ENCODE results near the gene MCTP1.
"Not testable (repeated sequence)": the region's sequence is repeated elsewhere in the genome, so short reads cannot be mapped to it uniquely, and the experiment has no call there.

MCTP1 gene

DNA sequence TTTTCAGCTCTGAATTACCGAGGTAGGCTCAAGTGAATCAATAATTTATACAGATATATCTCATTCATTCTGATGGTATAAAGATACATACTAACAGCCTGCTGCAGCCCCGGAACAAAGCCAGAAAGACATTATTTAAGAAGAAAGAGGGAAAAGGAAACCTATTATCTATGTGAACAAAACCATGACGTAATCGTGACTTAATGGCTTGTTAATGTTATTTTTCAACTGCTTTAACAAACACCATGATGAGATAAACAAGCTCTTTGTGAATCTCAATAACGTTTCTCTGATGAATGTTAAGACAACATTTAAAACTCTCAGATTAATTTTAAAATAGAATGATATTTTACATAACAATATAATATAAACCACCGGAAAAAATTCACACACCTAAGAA is 429.4 kb downstream of the MCTP1 start:
- no peak for DNase-seq

- no peak for DNase-seq
Observed at GRCh38 chr5:94853120-94853519, 431.8 kb downstream of the MCTP1 start.

DNA sequence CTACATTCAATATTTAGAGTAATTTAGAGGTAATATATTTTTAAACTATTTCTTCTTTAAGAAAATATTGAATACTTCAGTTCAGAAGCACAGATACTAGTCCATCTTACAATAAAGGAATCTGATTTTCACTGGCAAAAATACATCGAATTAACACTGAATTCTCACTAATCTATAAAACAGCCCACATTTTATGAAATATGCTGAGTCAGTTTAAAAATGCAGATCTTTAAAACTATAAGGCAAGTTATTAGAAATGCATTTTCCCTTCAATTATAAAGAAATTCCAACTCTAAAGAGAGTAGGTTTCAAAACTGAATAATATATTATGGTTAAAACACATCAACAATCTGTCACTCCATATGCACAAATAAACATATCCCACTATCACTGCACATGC is 433.9 kb downstream of the MCTP1 start:
- no peak for DNase-seq

DNA sequence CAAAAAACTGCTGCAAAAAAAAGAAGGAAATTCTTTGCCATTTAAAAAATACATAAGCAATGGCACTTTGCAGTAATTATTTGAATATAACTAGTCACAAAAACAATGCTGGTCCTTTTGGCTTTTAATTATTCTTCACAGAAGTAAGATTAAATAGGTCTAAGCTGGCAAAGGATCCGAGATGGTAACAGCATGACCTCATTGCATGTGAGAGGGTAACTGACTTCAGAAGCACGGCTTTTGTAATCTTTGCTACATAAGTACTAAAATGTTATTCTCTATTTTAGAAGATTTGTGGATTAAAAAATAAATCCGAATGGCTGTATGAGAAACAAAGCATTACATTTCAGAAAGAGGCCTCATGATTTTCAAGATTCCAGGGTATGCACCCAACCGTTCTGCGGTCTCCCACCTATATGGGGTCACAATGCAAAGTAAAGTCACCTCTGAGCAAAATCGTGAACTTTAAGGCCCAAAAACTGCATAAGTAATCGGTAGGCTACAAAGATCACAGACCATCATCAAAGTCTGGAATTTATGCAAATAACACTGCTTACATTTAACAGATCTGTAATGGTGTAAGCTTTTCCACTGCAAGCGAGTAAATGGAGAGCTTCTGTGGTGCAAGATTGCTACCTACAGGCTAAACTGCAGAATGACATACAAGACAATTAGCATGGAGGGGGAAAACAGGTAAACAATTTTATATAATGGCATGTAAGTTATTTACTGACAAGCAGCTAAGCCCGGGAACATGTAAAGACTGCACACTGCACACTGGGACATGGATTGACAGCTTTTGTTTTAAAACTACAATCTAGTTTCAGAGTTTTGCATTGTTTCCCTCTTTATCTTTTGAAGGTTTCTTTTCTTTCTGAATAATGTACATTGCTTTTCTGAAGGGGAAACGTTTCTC is 434.8 kb downstream of the MCTP1 start:
- DNase-seq = no peak

DNA sequence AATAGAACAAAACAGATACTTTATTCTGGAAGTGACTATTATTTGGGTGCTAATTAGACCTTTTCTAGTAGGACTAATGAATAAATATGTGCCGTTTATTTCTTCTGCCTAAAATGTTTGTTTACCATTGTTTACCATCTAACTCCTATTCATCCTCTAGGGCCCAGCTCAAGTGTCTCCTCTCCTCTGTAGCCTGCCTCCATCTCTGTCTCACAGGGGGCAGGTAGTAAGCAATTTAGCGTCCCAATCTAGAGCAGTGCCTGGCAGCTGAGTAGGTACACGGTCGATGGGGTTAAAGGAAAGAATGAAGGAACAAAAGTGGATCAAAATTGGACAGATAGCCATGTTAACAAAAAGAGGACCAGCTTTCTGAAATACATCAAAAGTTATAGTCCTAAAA is 435.6 kb downstream of the MCTP1 start:
- no peak for DNase-seq

DNA sequence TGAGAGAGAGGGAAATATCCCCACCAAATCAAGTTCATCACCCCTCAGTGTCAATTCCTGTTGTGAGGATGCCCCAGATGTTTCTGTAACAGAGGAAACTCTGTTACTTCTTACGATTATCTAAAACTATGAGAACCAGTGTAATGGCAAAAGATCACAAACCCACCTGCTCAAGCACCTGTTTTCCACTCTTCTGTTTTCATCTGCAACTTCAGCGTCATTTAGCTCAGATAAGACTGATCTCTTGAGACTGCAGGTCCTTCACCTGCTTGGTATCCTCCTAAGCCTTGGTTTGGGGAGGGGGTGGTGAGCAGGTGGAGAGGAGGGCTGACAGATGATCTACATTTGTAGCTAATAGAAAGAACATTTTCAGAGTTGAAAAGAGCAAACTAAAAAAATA is 437.2 kb downstream of the MCTP1 start:
- no peak for DNase-seq

DNA sequence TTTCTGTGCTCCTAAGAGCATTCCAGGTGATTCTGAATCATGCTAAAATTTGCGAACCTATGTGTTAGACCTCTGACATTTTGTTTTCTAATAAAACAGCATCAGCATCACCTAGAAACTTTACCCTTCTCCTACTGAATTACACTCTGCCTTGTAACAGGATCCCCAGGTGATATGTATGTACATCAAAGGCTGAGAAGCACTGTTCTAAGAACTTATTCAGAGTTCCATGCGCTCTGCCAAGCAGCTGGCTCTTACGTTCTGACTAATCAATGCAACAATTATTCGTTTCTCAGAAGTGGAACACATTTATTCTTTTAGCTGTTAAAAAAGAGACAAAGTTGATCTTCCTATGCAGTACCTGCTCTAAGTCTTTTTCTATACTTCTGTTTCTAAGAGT is 437.9 kb downstream of the MCTP1 start:
- DNase-seq = no peak

DNA sequence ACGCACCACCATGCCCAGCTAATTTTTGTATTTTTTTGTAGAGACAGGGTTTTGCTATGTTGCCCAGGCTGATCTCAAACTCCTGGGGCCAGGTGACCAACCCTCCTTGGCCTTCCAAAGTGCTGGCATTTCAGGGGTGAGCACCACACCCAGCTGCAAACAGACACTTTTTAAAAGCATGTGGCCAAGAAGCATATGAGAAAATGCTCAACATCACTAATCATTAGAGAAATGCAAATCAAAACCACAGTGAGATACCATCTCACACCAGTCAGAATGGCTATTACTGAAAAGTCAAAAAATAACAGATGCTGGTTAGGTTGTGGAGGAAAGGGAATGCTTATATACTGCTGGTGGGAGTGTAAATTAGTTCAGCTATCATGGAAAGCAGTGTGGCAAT is 439.2 kb downstream of the MCTP1 start:
- DNase-seq = not testable (repeated sequence)

GRCh38 chr5:94841598-94842322 is 443.1 kb downstream of the MCTP1 start:
- no peak for DNase-seq

DNA sequence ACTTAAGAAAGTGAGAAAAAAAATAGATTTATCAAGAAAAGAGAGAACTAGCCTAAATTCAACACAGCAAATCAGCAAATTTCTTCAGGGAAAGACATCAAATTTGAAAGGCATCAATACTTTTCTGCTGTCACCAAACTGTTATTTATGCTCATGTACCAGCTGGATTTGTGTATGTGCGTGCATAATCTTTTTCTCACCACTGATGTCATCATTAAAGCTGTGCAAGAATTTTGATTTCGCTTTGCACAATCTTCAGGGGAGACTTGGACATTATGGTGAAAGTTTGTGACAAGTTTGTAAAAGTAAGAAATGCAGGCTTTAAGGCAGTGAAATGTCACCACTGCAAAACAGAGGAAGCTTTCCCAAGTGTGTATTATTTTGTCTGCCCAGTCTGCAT is 451.0 kb downstream of the MCTP1 start:
- no peak for DNase-seq

GRCh38 chr5:94832685-94833084 is 452.2 kb downstream of the MCTP1 start:
- DNase-seq = no peak

DNA sequence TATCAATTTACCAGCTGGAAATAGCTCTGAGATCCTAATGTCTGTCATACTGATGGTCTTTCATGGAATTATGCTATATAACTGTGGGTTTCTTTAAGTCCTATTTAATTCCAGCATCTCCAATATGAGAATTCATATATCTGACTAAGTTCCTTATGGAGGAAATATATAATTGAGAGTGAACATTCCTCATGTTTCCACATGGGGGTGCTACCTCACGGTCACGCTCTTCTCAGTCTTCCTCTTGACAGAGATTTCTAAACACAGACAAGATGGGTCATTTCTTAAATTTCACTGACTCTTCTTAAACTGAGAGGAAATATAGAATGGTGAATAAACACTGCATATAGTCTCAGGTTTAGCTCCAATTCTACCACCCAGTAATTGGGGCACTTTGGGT is 454.4 kb downstream of the MCTP1 start:
- DNase-seq = no peak

- DNase-seq = not testable (repeated sequence)
Observed at GRCh38 chr5:94828222-94828621, 456.7 kb downstream of the MCTP1 start.

DNA sequence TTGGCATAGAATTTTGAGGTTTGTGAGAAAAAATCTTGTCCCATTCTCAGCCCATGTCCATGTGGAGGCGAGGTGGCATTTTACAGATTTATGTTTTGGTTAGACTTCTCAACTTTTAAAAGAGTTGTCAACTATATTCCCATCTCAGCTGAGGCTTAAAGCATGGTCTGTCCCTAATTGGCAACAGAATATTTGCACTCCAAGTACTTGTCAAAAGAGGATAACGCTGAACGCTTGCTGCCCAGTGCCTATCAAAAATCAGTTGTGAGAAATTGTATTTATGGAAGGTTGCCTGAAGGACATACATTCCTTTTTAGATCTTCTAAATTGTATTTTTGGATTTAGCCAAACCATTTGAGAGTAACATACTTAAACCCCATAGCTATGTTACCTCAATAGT is 464.4 kb downstream of the MCTP1 start:
- no peak for DNase-seq

- no peak for DNase-seq
Observed at GRCh38 chr5:94818904-94819303, 466.0 kb downstream of the MCTP1 start.

- no peak for DNase-seq
Observed at GRCh38 chr5:94815313-94816039, 469.4 kb downstream of the MCTP1 start.

DNA sequence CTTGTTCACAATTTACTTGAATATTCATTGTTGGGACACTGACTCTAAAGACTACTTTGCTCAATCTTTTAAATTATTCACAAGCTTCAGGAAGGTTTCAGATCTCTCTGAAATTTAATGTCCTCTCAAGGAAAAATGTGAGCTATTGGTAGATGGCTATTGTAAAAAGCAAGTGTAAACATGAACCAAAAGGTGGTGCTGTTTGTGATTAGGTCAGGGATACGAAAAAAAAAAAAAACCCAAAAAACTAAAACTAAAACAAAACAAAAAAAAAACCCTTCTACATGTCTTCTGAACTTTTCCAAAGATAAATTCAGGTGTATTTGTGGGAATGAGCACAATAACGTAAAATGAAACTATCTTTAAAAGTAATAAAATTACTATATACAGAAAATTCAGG is 472.7 kb downstream of the MCTP1 start:
- DNase-seq = no peak

DNA sequence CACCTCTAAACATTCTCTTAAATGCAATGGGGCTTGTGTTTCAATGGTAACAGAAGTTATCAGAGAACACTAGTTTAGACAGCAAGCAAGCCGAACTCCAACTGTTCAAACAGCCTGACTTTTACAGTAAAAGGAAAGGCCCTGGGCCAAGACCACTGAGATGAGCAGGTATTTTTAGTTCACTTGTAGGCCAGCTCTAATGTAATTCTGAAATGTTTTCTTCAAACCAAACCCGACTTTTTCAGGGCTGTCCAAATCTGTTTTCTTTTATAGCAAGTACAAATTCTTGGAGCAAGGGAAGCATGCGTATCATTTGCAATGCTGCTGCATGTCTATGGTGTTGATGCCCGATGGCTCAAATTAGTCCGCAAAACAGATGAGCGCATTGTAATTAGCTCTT is 473.6 kb downstream of the MCTP1 start:
- no peak for DNase-seq

- no peak for DNase-seq
Observed at GRCh38 chr5:94810877-94811276, 474.0 kb downstream of the MCTP1 start.

GRCh38 chr5:94810281-94810680 is 474.6 kb downstream of the MCTP1 start:
- no peak for DNase-seq

DNA sequence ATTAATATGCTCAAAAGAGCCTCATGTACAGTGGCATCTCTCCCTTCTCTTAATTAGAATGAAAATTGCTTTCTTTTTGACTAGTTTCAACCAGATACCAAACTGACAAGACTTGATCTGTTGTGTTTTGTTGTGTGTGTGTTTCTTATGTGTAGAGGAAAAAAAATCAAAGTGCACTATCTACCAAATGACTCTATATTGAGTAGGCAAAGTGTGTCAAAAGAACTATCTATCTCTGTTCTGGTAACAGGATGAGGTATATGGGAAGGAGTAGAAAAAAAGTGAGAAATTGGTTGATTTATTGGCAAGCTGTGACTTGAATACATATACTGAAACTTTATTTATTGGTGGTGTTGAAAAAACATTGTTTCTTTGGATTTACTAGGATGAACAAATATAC is 476.4 kb downstream of the MCTP1 start:
- no peak for DNase-seq

DNA sequence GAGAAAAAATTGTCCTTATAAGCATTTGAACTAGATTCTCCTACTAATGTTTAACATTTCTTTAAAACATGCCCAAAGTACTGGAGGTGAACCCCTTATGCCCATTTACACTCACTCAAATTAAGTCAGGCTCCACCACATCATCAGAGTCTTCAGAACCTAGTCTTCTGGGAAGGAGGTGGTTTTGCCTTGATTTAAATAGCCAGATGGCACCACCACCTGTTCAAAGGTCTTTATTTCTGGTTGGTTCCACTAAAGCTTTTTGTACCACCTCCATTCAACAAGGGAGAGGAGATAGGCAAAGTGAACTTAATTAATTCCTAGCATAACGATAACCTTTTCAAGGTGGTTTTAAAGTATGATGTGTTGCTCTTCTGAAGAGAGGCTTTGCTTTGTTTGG is 476.9 kb downstream of the MCTP1 start:
- no peak for DNase-seq

DNA sequence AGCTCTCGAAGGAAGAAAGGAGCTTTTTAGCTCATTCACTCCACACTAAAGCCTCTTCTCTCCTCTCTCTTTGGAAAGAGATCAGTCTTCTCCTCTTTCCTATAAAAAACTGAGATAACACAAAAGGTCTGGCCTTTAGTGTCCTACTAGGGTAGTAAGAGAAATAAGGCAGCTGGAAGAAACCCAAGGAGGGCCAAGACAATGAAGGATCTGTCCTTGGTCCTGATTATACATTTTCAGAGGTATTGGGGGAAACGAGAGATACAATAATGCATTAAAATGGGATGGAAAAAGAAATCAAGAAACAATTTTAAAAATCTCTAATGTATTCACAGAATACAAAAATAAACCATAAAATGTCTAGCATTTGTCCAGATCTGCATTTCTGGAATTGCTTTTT is 482.4 kb downstream of the MCTP1 start:
- DNase-seq = no peak

DNA sequence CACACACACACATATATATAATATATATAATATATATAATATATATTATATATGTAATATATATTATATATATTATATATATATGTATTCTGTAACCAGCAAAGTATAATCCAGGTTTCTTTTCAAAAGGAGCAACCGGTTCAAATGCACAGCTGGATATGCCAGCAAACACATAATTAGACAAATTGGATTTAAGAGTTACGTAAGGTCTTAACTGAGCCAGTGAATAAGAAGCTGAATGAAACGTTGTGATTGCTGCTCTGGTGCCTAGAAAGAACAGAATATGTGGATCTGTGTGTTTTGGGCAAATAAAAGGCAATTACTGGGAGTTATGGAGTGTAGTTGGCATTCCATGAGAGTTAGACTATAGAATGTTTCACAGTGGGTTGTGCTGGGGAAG is 488.3 kb downstream of the MCTP1 start:
- DNase-seq = no peak

Measured in activated CD4-positive, CD25-positive, alpha-beta regulatory T cell treated with anti-CD3 and anti-CD28 coated beads, Interleukin-2, amount 50 U/mL, for 72 hours (primary cell).